Breast epithelium (tissue), 3 donors: ENCODE data around the gene NBEAL2.

Experiments used
- CTCF ChIP-seq, 3 donors: fragments of 450-650 bp; IDR thresholded peaks; one replicate each; pipeline ENCODE4 v1.5.1; 2016 to 2017; ENCODE audit warnings: antibody characterized with exemption in 3 of 3, mild to moderate bottlenecking in 3 of 3, moderate library complexity in 3 of 3
- POLR2AphosphoS5 ChIP-seq, 3 donors: sonication (generic); formaldehyde crosslinking; IDR thresholded peaks; one replicate each; pipeline ENCODE4 v1.6.1; 2017; ENCODE audit warnings: antibody characterized with exemption in 3 of 3

DNA sequence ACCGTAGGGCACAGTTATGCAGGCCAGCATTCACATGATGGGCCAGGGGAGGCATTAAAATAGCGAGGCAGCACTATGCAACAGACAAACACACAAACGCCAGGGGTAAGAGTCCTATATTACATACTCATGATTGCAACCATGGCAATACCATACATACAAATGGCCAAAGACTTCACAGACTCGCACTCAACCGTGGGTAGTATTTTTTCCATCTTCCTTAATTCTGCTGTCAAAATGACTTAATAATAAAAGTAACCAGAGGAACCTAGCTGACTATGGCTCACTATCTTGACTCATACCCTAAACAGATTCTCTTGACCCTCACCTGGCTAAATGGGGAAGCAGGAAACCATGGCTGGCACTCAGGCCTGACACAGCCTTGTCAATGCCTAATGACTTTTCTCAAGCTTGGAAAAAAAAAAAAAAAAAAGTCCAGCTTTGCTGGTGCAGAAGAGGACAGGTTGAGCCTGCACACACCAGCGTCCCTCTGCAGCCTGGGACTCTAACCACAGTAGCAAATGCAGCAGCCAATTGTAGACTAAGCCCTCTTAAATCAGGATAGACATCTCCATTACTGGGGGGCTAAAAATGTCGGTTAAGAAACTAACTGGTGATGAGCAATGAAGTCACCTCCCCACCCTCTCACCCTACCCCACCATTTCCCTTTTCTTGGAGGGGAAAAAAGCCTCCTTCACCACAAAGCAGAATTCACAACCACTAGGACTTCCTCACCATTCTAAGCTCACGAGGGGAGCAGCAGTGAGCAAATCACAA, 26.0 kb upstream of the NBEAL2 start:
- TF ChIP-seq CTCF (IDR thresholded peaks at IDR 0.05) (no peak), POLR2AphosphoS5 (IDR thresholded peaks at IDR 0.05) (no peak)
